ENCODE data around the gene LFNG. TPM values are rescaled to one million over a fixed set of nuclear protein-coding genes. Genes with fewer than 3 reads are reported as not detected.

LFNG gene
- total RNA-seq, 1 donor = 10.8 TPM

GRCh38 chr7:2576742-2577491 lies 57.3 kb downstream of the LFNG start:
- no peak for TF ChIP-seq CTCF (IDR thresholded peaks at IDR 0.05; ENCODE audit: insufficient read depth, low read depth, low read length)
- DNase-seq (ENCODE audit: low read depth) = no peak
- H3K4me3 ChIP-seq (ENCODE audit: low read depth, low read length) = no peak overlapping the region

Small RNA genes within 50 kb of the gene (small RNA-seq; reads per million reads assigned to genes)
- gene MIR4648 = not detected

Other genes starting within 250 kb of the LFNG start
- gene SNX8, start 205.3 kb upstream of the LFNG start, total RNA-seq = 17.7 and 21.3 TPM in 2 replicates
- gene EIF3B, start 164.9 kb upstream of the LFNG start, total RNA-seq = 189 and 210 TPM in 2 replicates
- 2.6 and 3.5 TPM in 2 replicates for gene CHST12, start 116.2 kb upstream of the LFNG start, total RNA-seq
- not detected in 2 replicates for gene GRIFIN, start 43.4 kb upstream of the LFNG start, total RNA-seq
- 23.3 and 27.7 TPM in 2 replicates for gene BRAT1, start 35.8 kb downstream of the LFNG start, total RNA-seq
- gene IQCE, start 39.2 kb downstream of the LFNG start, total RNA-seq = 13.2 and 13.4 TPM in 2 replicates
- 61.3 and 77.3 TPM in 2 replicates for gene TTYH3, start 112.2 kb downstream of the LFNG start, total RNA-seq
- 12.2 and 14.2 TPM in 2 replicates for gene AMZ1, start 168.4 kb downstream of the LFNG start, total RNA-seq